ENCODE measurements around the gene TMED10. TPM values are rescaled to one million over a fixed set of nuclear protein-coding genes. Genes with fewer than 3 reads are reported as not detected.

The TMED10 gene
- total RNA-seq, 2 donors from 2014 or later: 261 to 325 TPM

GRCh38 chr14:75190023-75190422 is 13.6 kb upstream of the TMED10 start:
- H3K4me1 ChIP-seq: no peaks in the 10 kb centered on the region
- H3K4me3 ChIP-seq: no peak overlapping the region
- H3K27ac ChIP-seq: no peak overlapping the region
- DNase-seq (ENCODE audit: low spot score): no peak
- no peaks in the 10 kb centered on the region for H3K9me3 ChIP-seq
- no peaks in the 10 kb centered on the region for H3K36me3 ChIP-seq
- no peak for TF ChIP-seq CTCF (IDR thresholded peaks at IDR 0.05)
- H3K27me3 ChIP-seq: no peaks in the 10 kb centered on the region

- H3K4me3 ChIP-seq: no peak overlapping the region
- H3K36me3 ChIP-seq: no peaks in the 10 kb centered on the region
- H3K9me3 ChIP-seq: no peaks in the 10 kb centered on the region
- TF ChIP-seq CTCF (IDR thresholded peaks at IDR 0.05): no peak
- H3K4me1 ChIP-seq: no peaks in the 10 kb centered on the region
- DNase-seq (ENCODE audit: low spot score): no peak
- no peaks in the 10 kb centered on the region for H3K27me3 ChIP-seq
- H3K27ac ChIP-seq: no peak overlapping the region
Observed at GRCh38 chr14:75188520-75189268, 12.3 kb upstream of the TMED10 start.

- DNase-seq (ENCODE audit: low spot score): no peak
Observed at GRCh38 chr14:75188086-75188485, 11.7 kb upstream of the TMED10 start.

GRCh38 chr14:75186953-75187352 is 10.5 kb upstream of the TMED10 start:
- Histone ChIP-seq H3K27ac (no peak overlapping the region), H3K9me3 (no peaks in the 10 kb centered on the region), H3K27me3 (no peaks in the 10 kb centered on the region), H3K4me3 (no peak overlapping the region), H3K4me1 (peaks cover 0 to 6% of the 10 kb centered on the region in 2 donors), H3K36me3 (no peaks in the 10 kb centered on the region)
- no peak for DNase-seq (ENCODE audit: low spot score)
- no peak for TF ChIP-seq CTCF (IDR thresholded peaks at IDR 0.05)

More at GRCh38 chr14:75188086-75188485, 11.7 kb upstream of the TMED10 start:
- H3K9me3 ChIP-seq: no peaks in the 10 kb centered on the region
- H3K27ac ChIP-seq: no peak overlapping the region
- H3K27me3 ChIP-seq: no peaks in the 10 kb centered on the region
- no peak for TF ChIP-seq CTCF (IDR thresholded peaks at IDR 0.05)
- no peaks in the 10 kb centered on the region for H3K36me3 ChIP-seq
- peaks cover 0 to under 1% of the 10 kb centered on the region in 2 donors for H3K4me1 ChIP-seq
- H3K4me3 ChIP-seq: no peak overlapping the region

- peaks cover 0 to 6% of the 10 kb centered on the region in 2 donors for H3K4me1 ChIP-seq
- DNase-seq (ENCODE audit: low spot score): no peak
Observed at GRCh38 chr14:75185251-75186040, 9.0 kb upstream of the TMED10 start.

More at GRCh38 chr14:75185251-75186040, 9.0 kb upstream of the TMED10 start:
- Histone ChIP-seq H3K4me3 (no peak overlapping the region), H3K9me3 (no peaks in the 10 kb centered on the region), H3K36me3 (no peaks in the 10 kb centered on the region), H3K27ac (peak overlapping the region in 1 of 2 donors; percentile 45), H3K27me3 (no peaks in the 10 kb centered on the region)
- TF ChIP-seq CTCF (IDR thresholded peaks at IDR 0.05): no peak

All from right atrium auricular region (tissue), 2 donors.